Osteoblast (primary cell): ENCODE data around the gene RBM19. TPM values are rescaled to one million over a fixed set of nuclear protein-coding genes. Genes with fewer than 3 reads are reported as not detected.

Experiments used
- DNase-seq: peaks from one replicate; pipeline ENCODE4 v3.0.0; 2011; ENCODE audit warnings: low spot score, mixed read lengths; ENCODE audit not compliant: insufficient read length; ENCODE audit errors: missing footprints
- H2AFZ ChIP-seq: 2 replicates; pipeline ENCODE4 v1.6.0; 2011; ENCODE audit warnings: mild to moderate bottlenecking, low read length
- H3K27ac ChIP-seq: 2 replicates; pipeline ENCODE4 v1.5.1; 2011; ENCODE audit warnings: mild to moderate bottlenecking, low read depth, low read length, moderate library complexity
- H3K27me3 ChIP-seq: 2 replicates; pipeline ENCODE4 v1.6.0; 2012; ENCODE audit warnings: mild to moderate bottlenecking, control low read depth, inconsistent platforms, low read length, moderate library complexity; ENCODE audit not compliant: insufficient read depth
- H3K36me3 ChIP-seq: 2 replicates; pipeline ENCODE4 v1.5.1; 2011; ENCODE audit warnings: mild to moderate bottlenecking, low read length, control low read depth, moderate library complexity; ENCODE audit not compliant: insufficient read depth
- H3K4me1 ChIP-seq: 2 replicates; pipeline ENCODE4 v1.5.1; 2011; ENCODE audit warnings: mild to moderate bottlenecking, low read length, control low read depth, moderate library complexity; ENCODE audit not compliant: insufficient read depth
- H3K4me2 ChIP-seq: 2 replicates; pipeline ENCODE4 v1.6.0; 2011; ENCODE audit warnings: mild to moderate bottlenecking, low read length; ENCODE audit not compliant: insufficient read depth
- H3K4me3 ChIP-seq: fragments of 200-600 bp; sonication (generic); 3 replicates; pipeline ENCODE4 v1.5.1; 2012; ENCODE audit warnings: mild to moderate bottlenecking, low read length, inconsistent platforms; ENCODE audit not compliant: insufficient read depth
- H3K79me2 ChIP-seq: 2 replicates; pipeline ENCODE4 v1.6.0; 2012; ENCODE audit warnings: mild to moderate bottlenecking, low read length, control low read depth, inconsistent platforms; ENCODE audit not compliant: insufficient read depth
- H3K9me3 ChIP-seq: 2 replicates; pipeline ENCODE4 v1.5.1; 2011; ENCODE audit warnings: low read depth, low read length, control low read depth
- H4K20me1 ChIP-seq: 2 replicates; pipeline ENCODE4 v1.6.0; 2012; ENCODE audit warnings: mild to moderate bottlenecking, low read length, control low read depth; ENCODE audit not compliant: insufficient read depth
- CTCF ChIP-seq: IDR thresholded peaks from 2 replicates; pipeline ENCODE4 v1.5.1; 2011; ENCODE audit warnings: mild to moderate bottlenecking, low read depth, low read length, moderate library complexity; ENCODE audit errors: extremely low read depth
- total RNA-seq: library from RNA; depleted of rRNA; stranded (reverse); fragments of >200 nt; gene quantifications from 2 replicates; pipeline ENCODE4 v1.2.3, GENCODE V29; 2012

The RBM19 gene
- total RNA-seq, 1 donor: 27.5 TPM

- Histone ChIP-seq H4K20me1 (no peaks in the 10 kb centered on the region), H3K36me3 (peaks cover 56% of the 10 kb centered on the region), H3K9me3 (no peaks in the 10 kb centered on the region), H3K4me2 (no peak overlapping the region), H3K4me1 (no peaks in the 10 kb centered on the region), H3K4me3 (no peak overlapping the region), H2AFZ (no peak overlapping the region), H3K27me3 (no peaks in the 10 kb centered on the region), H3K27ac (no peak overlapping the region), H3K79me2 (no peaks in the 10 kb centered on the region)
- TF ChIP-seq CTCF: no peak
- DNase-seq: peak; percentile 42
These were observed 19.9 kb downstream of the RBM19 start for GRCh38 chr12:113946175-113946574.

- H2AFZ ChIP-seq: no peak overlapping the region
- no peaks in the 10 kb centered on the region for H4K20me1 ChIP-seq
- no peaks in the 10 kb centered on the region for H3K9me3 ChIP-seq
- no peak overlapping the region for H3K4me3 ChIP-seq
- DNase-seq: peak; percentile 56
- no peak overlapping the region for H3K4me2 ChIP-seq
- no peak overlapping the region for H3K27ac ChIP-seq
- no peak for TF ChIP-seq CTCF
- H3K36me3 ChIP-seq: peaks cover 56% of the 10 kb centered on the region
- no peaks in the 10 kb centered on the region for H3K79me2 ChIP-seq
- no peaks in the 10 kb centered on the region for H3K27me3 ChIP-seq
- H3K4me1 ChIP-seq: no peaks in the 10 kb centered on the region
These were observed 20.7 kb downstream of the RBM19 start for GRCh38 chr12:113945174-113946173.

DNA sequence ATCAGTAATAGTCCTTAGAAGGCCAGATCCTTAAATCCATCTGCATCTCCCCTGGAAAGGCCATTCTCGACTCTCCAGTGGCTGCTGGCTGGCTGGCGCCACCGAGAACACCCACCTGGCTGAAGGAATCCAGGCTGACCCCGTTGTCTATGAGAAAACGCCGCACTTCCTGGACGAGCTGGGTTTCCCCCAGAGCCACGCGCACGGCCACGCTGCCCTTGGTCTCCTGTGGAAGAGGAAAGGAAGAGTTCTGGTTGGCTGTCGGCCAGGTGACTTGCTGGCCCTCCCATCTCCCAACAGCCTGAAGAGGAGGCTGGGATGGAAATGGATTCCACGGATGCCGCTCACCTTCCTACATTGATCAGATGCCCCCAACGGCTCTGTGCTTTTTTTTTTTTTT is 23.9 kb downstream of the RBM19 start:
- H2AFZ ChIP-seq: no peak overlapping the region
- H3K4me3 ChIP-seq: no peak overlapping the region
- no peak overlapping the region for H3K4me2 ChIP-seq
- H3K36me3 ChIP-seq: peaks cover 41% of the 10 kb centered on the region
- no peak for TF ChIP-seq CTCF
- DNase-seq: peak; percentile 17
- no peaks in the 10 kb centered on the region for H4K20me1 ChIP-seq
- H3K79me2 ChIP-seq: no peaks in the 10 kb centered on the region
- H3K27ac ChIP-seq: no peak overlapping the region
- H3K9me3 ChIP-seq: no peaks in the 10 kb centered on the region
- no peaks in the 10 kb centered on the region for H3K4me1 ChIP-seq
- no peaks in the 10 kb centered on the region for H3K27me3 ChIP-seq

- TF ChIP-seq CTCF: no peak
- Histone ChIP-seq H3K27ac (no peak overlapping the region), H3K4me3 (no peak overlapping the region), H2AFZ (no peak overlapping the region), H3K4me1 (no peaks in the 10 kb centered on the region), H3K36me3 (peaks cover 40% of the 10 kb centered on the region), H3K4me2 (no peak overlapping the region), H4K20me1 (no peaks in the 10 kb centered on the region), H3K79me2 (no peaks in the 10 kb centered on the region), H3K9me3 (no peaks in the 10 kb centered on the region), H3K27me3 (no peaks in the 10 kb centered on the region)
- no peak for DNase-seq
These were observed 25.0 kb downstream of the RBM19 start for GRCh38 chr12:113941208-113941486.
